Smooth muscle cell (in vitro differentiated cells): ENCODE measurements around the gene DNPEP. TPM values are rescaled to one million over a fixed set of nuclear protein-coding genes. Genes with fewer than 3 reads are reported as not detected.
A peak's percentile ranks its signal among the peaks of the same experiment; 100 is the strongest.

Experiments
- DNase-seq: peaks from one replicate; lab custom pipeline; 2025; ENCODE audit not compliant: unreplicated experiment; lab: John Stamatoyannopoulos, UW
- H2AFZ ChIP-seq: fragments of 200-600 bp; sonication (generic); 2 replicates; pipeline ENCODE4 v1.6.0; 2016; ENCODE audit warnings: antibody characterized with exemption, low read depth, mild to moderate bottlenecking
- H3F3A ChIP-seq: fragments of 200-600 bp; sonication (generic); 2 replicates; pipeline ENCODE4 v1.6.0; 2017; ENCODE audit warnings: antibody characterized with exemption, low read depth
- H3K27ac ChIP-seq: fragments of 200-600 bp; sonication (generic); 2 replicates; pipeline ENCODE4 v1.5.1; 2016; ENCODE audit warnings: low read depth, mild to moderate bottlenecking
- H3K27me3 ChIP-seq: fragments of 200-600 bp; sonication (generic); 2 replicates; pipeline ENCODE4 v1.6.1; 2016; ENCODE audit warnings: low read depth, mild to moderate bottlenecking
- H3K36me3 ChIP-seq: fragments of 200-600 bp; sonication (generic); 2 replicates; pipeline ENCODE4 v1.5.1; 2016; ENCODE audit warnings: low read depth
- H3K4me1 ChIP-seq: fragments of 200-600 bp; sonication (generic); 2 replicates; pipeline ENCODE4 v1.5.1; 2016; ENCODE audit warnings: low read depth
- H3K4me2 ChIP-seq: fragments of 200-600 bp; sonication (generic); 2 replicates; pipeline ENCODE4 v1.6.0; 2016; ENCODE audit warnings: mild to moderate bottlenecking
- H3K4me3 ChIP-seq: fragments of 200-600 bp; sonication (generic); 2 replicates; pipeline ENCODE4 v1.5.1; 2016; ENCODE audit warnings: mild to moderate bottlenecking
- H3K79me2 ChIP-seq: fragments of 200-600 bp; sonication (generic); 2 replicates; pipeline ENCODE4 v1.6.0; 2016; ENCODE audit warnings: low read depth, mild to moderate bottlenecking
- H3K9ac ChIP-seq: fragments of 200-600 bp; sonication (generic); 2 replicates; pipeline ENCODE4 v1.6.0; 2016; ENCODE audit warnings: low read depth
- H3K9me3 ChIP-seq: fragments of 200-600 bp; sonication (generic); replicated peaks from 2 replicates; pipeline ENCODE4 v1.5.1; 2016; ENCODE audit warnings: low read depth
- H4K20me1 ChIP-seq: fragments of 200-600 bp; sonication (generic); 2 replicates; pipeline ENCODE4 v1.6.0; 2016; ENCODE audit warnings: low read depth
- WGBS: methylation state at CpG from one replicate; pipeline ENCODE4 v1.1.7; 2016; ENCODE audit warnings: low lambda C conversion rate; 5-methylcytosine and 5-hydroxymethylcytosine counted together
- polyA plus RNA-seq: library from polyadenylated mRNA; unstranded; fragments of >200 nt; fragmentation: Nextera tagmentation; extraction: Ambion mirVana; gene quantifications from 2 replicates; pipeline ENCODE4 v1.2.1, GENCODE V29; 2016
- total RNA-seq: library from RNA; depleted of rRNA; stranded (reverse); fragments of >200 nt; gene quantifications from 2 replicates; pipeline ENCODE4 v1.2.3, GENCODE V29; 2014
- TF ChIP-seq, protein P1 (sequence below): fragments of 200-600 bp; sonication (generic); IDR thresholded peaks from 2 replicates; pipeline ENCODE4 v1.5.1; 2017; ENCODE audit warnings: borderline replicate concordance, mild to moderate bottlenecking, antibody characterized with exemption; ENCODE audit not compliant: insufficient read depth, poor library complexity, severe bottlenecking

The DNPEP gene
- total and polyA plus RNA-seq, 2 experiments from 2014 or later = 48.1 to 137 TPM

DNA sequence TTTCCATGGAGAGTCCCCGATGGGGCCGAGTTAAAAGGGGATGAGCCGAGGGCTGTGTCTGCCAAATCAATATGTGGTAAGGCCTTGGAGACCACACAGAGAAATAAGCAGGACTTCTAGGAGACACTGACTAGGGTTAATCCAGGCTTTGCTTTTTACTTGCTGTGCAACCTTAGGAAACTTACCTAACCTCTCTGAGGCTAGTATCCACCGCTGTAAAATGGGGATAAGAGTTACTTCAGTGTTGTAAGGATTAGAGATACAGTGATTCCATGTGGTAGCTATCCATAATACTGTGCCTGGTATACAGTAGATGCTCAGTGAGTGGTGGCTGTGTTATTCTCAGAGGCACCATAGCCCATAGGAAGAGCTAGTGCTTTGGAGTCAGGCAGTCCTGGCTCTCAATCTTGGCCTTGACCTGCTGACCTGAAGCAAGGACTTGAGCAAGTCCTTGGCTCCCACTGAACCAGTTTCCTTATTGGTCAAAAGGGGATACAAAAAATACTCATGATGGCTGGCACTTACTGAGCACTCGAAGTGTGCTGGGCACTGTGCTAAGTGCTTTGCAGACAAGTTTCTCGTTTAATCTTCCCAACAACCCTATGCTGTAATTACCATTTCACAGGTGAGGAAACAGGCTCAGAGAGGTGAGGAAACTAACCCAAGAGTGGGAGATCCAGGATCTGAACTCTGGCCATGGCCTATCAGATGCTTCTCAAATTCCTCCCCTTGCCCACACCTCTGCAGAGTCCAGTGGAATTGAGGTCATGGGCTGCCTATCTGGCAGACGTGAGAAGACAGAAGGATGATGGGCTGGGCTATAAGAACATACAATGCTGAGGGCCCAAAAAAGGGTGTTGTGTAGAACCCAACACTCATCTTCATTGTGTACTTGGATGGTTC lies 18.5 kb upstream of the DNPEP start:
- H3K4me1 ChIP-seq = peaks cover 9% of the 10 kb centered on the region
- H3K27me3 ChIP-seq = no peaks in the 10 kb centered on the region
- H2AFZ ChIP-seq = no peak overlapping the region
- peak overlapping the region; percentile 72 for H3K4me2 ChIP-seq
- H3K4me3 ChIP-seq = no peak overlapping the region
- no peaks in the 10 kb centered on the region for H3K79me2 ChIP-seq
- DNase-seq = no peak
- H3K9ac ChIP-seq = no peak overlapping the region
- no peaks in the 10 kb centered on the region for H3K9me3 ChIP-seq
- peaks cover 11% of the 10 kb centered on the region for H3F3A ChIP-seq
- TF ChIP-seq, protein P1, sequence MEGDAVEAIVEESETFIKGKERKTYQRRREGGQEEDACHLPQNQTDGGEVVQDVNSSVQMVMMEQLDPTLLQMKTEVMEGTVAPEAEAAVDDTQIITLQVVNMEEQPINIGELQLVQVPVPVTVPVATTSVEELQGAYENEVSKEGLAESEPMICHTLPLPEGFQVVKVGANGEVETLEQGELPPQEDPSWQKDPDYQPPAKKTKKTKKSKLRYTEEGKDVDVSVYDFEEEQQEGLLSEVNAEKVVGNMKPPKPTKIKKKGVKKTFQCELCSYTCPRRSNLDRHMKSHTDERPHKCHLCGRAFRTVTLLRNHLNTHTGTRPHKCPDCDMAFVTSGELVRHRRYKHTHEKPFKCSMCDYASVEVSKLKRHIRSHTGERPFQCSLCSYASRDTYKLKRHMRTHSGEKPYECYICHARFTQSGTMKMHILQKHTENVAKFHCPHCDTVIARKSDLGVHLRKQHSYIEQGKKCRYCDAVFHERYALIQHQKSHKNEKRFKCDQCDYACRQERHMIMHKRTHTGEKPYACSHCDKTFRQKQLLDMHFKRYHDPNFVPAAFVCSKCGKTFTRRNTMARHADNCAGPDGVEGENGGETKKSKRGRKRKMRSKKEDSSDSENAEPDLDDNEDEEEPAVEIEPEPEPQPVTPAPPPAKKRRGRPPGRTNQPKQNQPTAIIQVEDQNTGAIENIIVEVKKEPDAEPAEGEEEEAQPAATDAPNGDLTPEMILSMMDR = no peak
- whole genome bisulfite sequencing = 74% methylated on average over 7 of the region's 7 CpGs
- peak overlapping the region; percentile 81 for H3K27ac ChIP-seq
- H4K20me1 ChIP-seq = no peaks in the 10 kb centered on the region
- no peaks in the 10 kb centered on the region for H3K36me3 ChIP-seq

- peak overlapping the region; percentile 28 for H2AFZ ChIP-seq
- TF ChIP-seq, protein P1 = no peak
- H3K4me1 ChIP-seq = peaks cover 9% of the 10 kb centered on the region
- H3K27ac ChIP-seq = peak overlapping the region; percentile 81
- no peaks in the 10 kb centered on the region for H4K20me1 ChIP-seq
- no peaks in the 10 kb centered on the region for H3K9me3 ChIP-seq
- no peak overlapping the region for H3K4me2 ChIP-seq
- no peak overlapping the region for H3K4me3 ChIP-seq
- 76% methylated on average over 9 of the region's 9 CpGs for WGBS
- no peaks in the 10 kb centered on the region for H3K36me3 ChIP-seq
- H3K9ac ChIP-seq = no peak overlapping the region
- no peak for DNase-seq
- peaks cover 11% of the 10 kb centered on the region for H3F3A ChIP-seq
- H3K79me2 ChIP-seq = no peaks in the 10 kb centered on the region
- H3K27me3 ChIP-seq = no peaks in the 10 kb centered on the region
Observed at GRCh38 chr2:219405451-219405850, 17.7 kb upstream of the DNPEP start.

DNA sequence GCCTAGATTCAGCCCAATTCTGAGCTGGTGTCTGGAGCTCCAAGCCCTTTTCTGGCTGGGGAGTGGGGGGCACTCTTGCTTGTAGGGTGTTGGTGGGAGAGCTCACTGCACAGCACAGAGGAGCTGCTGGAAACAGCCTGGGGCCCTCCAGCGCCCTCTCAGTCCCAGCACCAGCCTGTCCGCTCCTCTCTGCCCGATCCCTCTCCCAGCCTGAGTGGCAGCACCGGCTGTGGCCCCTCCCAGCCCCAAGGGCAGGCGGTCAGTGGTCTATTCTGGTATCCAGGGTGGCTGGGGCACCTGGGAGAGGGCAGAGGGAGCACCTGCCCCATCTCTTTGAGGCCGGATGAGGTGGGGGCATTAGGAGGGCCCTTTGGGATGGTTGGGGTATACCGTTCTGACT lies 17.2 kb upstream of the DNPEP start:
- Histone ChIP-seq H3K9me3 (no peaks in the 10 kb centered on the region), H3K4me2 (peak overlapping the region; percentile 9), H2AFZ (peak overlapping the region; percentile 28), H3K36me3 (no peaks in the 10 kb centered on the region), H3F3A (peaks cover 16% of the 10 kb centered on the region), H3K4me1 (peaks cover 9% of the 10 kb centered on the region), H3K79me2 (no peaks in the 10 kb centered on the region), H3K4me3 (no peak overlapping the region), H3K9ac (no peak overlapping the region), H4K20me1 (no peaks in the 10 kb centered on the region), H3K27me3 (no peaks in the 10 kb centered on the region), H3K27ac (peak overlapping the region; percentile 2)
- WGBS = 65% methylated on average over 7 of the region's 7 CpGs
- DNase-seq = no peak
- TF ChIP-seq, protein P1 = no peak
